ENCODE results near the gene TSPAN19.

The TSPAN19 gene

GRCh38 chr12:84969226-84969625, 66.9 kb downstream of the TSPAN19 start:
- TF ChIP-seq, protein P1, sequence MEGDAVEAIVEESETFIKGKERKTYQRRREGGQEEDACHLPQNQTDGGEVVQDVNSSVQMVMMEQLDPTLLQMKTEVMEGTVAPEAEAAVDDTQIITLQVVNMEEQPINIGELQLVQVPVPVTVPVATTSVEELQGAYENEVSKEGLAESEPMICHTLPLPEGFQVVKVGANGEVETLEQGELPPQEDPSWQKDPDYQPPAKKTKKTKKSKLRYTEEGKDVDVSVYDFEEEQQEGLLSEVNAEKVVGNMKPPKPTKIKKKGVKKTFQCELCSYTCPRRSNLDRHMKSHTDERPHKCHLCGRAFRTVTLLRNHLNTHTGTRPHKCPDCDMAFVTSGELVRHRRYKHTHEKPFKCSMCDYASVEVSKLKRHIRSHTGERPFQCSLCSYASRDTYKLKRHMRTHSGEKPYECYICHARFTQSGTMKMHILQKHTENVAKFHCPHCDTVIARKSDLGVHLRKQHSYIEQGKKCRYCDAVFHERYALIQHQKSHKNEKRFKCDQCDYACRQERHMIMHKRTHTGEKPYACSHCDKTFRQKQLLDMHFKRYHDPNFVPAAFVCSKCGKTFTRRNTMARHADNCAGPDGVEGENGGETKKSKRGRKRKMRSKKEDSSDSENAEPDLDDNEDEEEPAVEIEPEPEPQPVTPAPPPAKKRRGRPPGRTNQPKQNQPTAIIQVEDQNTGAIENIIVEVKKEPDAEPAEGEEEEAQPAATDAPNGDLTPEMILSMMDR (IDR thresholded peaks at IDR 0.05; ENCODE audit: insufficient read depth, missing control alignments), result no peak
- DNase-seq (ENCODE audit: insufficient read length, low spot score) (no peak), FAIRE-seq (peak; percentile 88)
